ENCODE results near the gene RPL19.

The RPL19 gene

DNA sequence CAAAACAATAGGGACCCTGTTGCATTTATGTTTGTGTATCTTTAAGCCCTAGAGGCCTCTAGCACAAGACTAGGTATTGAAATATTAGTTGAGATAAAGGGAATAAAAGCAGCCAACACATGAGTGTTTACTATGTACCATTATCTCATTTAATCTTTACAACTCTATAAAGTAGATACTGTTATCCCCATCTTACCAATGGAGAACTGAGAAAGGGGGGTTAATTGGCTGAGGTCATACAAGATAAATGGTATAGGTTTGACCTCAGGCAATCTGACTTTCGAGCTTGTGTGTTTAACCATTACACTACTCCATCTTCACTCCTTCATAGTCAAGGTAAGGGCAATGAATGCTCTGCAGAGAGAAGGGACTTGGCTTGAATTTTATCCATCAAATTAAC, 51.9 kb downstream of the RPL19 start:
- H3K27ac ChIP-seq (ENCODE audit: low read length), result no peak overlapping the region
- no peaks in the 10 kb centered on the region for H3K4me1 ChIP-seq (ENCODE audit: low read length)
- H4K20me1 ChIP-seq (ENCODE audit: insufficient read depth, low read length), result no peaks in the 10 kb centered on the region
- TF ChIP-seq EZH2phosphoT487 (IDR thresholded peaks at IDR 0.05; ENCODE audit: low read depth), result no peak
- TF ChIP-seq, protein P1, sequence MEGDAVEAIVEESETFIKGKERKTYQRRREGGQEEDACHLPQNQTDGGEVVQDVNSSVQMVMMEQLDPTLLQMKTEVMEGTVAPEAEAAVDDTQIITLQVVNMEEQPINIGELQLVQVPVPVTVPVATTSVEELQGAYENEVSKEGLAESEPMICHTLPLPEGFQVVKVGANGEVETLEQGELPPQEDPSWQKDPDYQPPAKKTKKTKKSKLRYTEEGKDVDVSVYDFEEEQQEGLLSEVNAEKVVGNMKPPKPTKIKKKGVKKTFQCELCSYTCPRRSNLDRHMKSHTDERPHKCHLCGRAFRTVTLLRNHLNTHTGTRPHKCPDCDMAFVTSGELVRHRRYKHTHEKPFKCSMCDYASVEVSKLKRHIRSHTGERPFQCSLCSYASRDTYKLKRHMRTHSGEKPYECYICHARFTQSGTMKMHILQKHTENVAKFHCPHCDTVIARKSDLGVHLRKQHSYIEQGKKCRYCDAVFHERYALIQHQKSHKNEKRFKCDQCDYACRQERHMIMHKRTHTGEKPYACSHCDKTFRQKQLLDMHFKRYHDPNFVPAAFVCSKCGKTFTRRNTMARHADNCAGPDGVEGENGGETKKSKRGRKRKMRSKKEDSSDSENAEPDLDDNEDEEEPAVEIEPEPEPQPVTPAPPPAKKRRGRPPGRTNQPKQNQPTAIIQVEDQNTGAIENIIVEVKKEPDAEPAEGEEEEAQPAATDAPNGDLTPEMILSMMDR (IDR thresholded peaks at IDR 0.05; ENCODE audit: low read depth, low read length), result no peak
- no peaks in the 10 kb centered on the region for H3K79me2 ChIP-seq (ENCODE audit: low read length)
- no peak overlapping the region for H2AFZ ChIP-seq (ENCODE audit: low read depth, low read length)
- no peak overlapping the region for H3K9ac ChIP-seq (ENCODE audit: low read length)
- no peaks in the 10 kb centered on the region for H3K27me3 ChIP-seq (ENCODE audit: low read depth, low read length)
- no peak overlapping the region for H3K4me3 ChIP-seq (ENCODE audit: low read length)
- H3K9me3 ChIP-seq (ENCODE audit: insufficient read depth, low read length), result no peaks in the 10 kb centered on the region
- no peak overlapping the region for H3K4me2 ChIP-seq (ENCODE audit: low read length)
- H3K36me3 ChIP-seq (replicated peaks; ENCODE audit: low read depth, low read length), result no peaks in the 10 kb centered on the region

DNA sequence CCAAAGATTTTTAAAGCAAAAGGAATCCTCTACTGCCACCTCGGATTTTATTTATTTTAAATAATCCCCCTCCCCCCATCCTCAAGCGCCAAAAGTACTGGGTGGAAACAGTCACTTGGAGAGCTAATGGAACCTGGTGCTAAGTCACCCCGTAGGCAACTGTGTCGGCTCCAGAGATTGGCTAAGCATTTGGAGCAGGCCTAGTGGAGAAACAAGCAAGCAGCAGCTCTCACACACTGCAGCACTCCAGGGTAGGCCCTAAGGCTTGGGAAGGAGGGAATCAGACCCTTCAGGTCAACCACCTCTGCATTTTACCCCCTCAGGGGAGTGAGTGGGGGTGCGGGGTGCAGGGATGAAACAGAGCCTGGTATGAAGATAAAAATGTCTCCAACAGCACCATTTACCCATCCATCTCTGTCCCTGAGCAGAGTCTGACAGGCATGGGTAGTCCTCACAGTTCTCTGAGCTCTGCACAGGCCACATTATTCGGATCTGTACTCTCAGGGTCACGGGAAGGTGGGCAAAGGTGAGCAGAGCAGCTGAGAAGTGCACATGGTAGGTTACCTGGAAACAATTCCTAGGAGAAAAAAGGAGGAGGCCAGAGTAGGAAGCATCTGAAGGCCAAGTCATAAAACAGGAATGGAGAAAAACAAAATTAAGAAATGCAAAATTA, 52.8 kb downstream of the RPL19 start:
- Histone ChIP-seq H4K20me1 (ENCODE audit: insufficient read depth, low read length) (no peaks in the 10 kb centered on the region), H2AFZ (ENCODE audit: low read depth, low read length) (no peak overlapping the region), H3K4me3 (ENCODE audit: low read length) (no peak overlapping the region), H3K4me2 (ENCODE audit: low read length) (no peak overlapping the region), H3K9ac (ENCODE audit: low read length) (no peak overlapping the region), H3K36me3 (replicated peaks; ENCODE audit: low read depth, low read length) (no peaks in the 10 kb centered on the region), H3K4me1 (ENCODE audit: low read length) (no peaks in the 10 kb centered on the region), H3K27ac (ENCODE audit: low read length) (no peak overlapping the region), H3K79me2 (ENCODE audit: low read length) (no peaks in the 10 kb centered on the region), H3K27me3 (ENCODE audit: low read depth, low read length) (no peaks in the 10 kb centered on the region), H3K9me3 (ENCODE audit: insufficient read depth, low read length) (no peaks in the 10 kb centered on the region)
- TF ChIP-seq EZH2phosphoT487 (IDR thresholded peaks at IDR 0.05; ENCODE audit: low read depth), result no peak
- TF ChIP-seq, protein P1 (IDR thresholded peaks at IDR 0.05; ENCODE audit: low read depth, low read length), result no peak
